ENCODE results near the gene PXK. TPM values are rescaled to one million over a fixed set of nuclear protein-coding genes. Genes with fewer than 3 reads are reported as not detected.
"Not testable (repeated sequence)": the region's sequence is repeated elsewhere in the genome, so short reads cannot be mapped to it uniquely, and the experiment has no call there.

PXK gene
- 10 to 100 TPM in 1 of 2 donors, 1 to 10 TPM in 1; 9.3 to 11.4 TPM for total RNA-seq

DNA sequence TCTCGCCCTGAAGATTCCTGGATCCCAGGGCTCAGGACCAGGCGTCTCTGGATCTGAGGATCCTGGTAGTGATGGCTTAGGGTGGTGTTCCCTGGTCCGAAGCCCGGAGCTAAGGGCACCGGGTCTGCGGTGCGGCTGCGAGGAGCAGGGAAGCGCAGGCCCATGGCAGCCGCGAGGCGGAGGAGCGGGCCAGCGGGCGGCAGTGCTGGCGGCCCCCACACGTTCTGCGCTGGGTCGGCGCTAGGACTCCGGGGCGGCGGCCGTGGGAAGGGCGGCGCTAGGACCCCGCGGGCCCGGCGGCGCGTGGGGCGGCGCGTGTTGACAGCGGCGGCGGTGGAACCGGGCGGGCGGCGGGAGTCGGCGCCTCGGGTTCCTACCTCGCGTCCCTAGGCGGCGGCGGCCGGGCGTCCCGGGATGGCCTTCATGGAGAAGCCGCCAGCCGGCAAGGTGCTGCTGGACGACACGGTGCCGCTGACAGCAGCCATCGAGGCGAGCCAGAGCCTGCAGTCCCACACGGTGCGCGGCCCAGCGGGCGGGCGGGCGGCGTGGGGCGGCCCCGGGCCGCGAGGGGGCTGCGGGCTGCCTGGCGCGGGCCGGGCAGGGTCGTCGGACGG is at the start of gene PXK:
PXK (plus strand) TSS at position 318 of the 614 bp plus-strand sequence; CDS start at position 415, 97 bp downstream.
- peak; percentile 83 for DNase-seq
- H3K4me1 ChIP-seq: no peaks in the 10 kb centered on the region
- TF ChIP-seq CTCF (IDR thresholded peaks at IDR 0.05): no peak
- peak within 1 kb of the TSS; percentile 76 to 78 for H3K9ac ChIP-seq (ENCODE audit: low read depth in 2 of 2, low read length in 2 of 2)
- peak within 1 kb of the TSS; percentile 76 for H3K4me3 ChIP-seq
- H3K9me3 ChIP-seq: no peaks in the 10 kb centered on the region
- intact Hi-C loops (cut with DNase I): loop anchor here (10.0 kb wide), 1 partner anchor 302 kb away; no protein-coding TSS in a partner anchor
- H3K27ac ChIP-seq: peak within 1 kb of the TSS; percentile 55
- no peaks in the 10 kb centered on the region for H3K36me3 ChIP-seq
- H3K27me3 ChIP-seq: no peaks in the 10 kb centered on the region

DNA sequence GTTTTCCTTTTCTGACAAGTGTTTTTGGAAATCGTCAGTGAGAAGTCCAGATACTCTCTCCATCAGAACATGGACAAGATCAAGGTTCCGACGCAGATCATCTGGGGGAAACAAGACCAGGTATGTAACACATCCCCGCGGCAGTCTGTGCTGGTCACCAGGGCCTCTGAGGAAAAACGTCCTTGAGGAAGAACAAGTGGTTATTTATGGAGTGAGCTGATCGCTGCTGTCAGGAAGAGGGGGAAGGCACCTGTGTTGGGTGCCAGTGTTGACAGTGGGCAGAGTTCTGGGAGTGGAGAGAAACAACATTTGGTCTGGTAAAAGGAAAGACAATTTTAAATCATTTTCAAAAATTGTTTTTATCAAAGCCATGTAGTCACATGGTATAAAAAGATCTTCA is 47.4 kb upstream of the PXK start:
- intact Hi-C loops (cut with DNase I): no loop called here
- Histone ChIP-seq H3K36me3 (no peaks in the 10 kb centered on the region), H3K27me3 (no peaks in the 10 kb centered on the region), H3K9ac (ENCODE audit: low read depth in 2 of 2, low read length in 2 of 2) (no peak overlapping the region), H3K4me3 (no peak overlapping the region), H3K27ac (no peak overlapping the region), H3K9me3 (no peaks in the 10 kb centered on the region), H3K4me1 (no peaks in the 10 kb centered on the region)
- no peak for DNase-seq
- no peak for TF ChIP-seq CTCF (IDR thresholded peaks at IDR 0.05)

DNA sequence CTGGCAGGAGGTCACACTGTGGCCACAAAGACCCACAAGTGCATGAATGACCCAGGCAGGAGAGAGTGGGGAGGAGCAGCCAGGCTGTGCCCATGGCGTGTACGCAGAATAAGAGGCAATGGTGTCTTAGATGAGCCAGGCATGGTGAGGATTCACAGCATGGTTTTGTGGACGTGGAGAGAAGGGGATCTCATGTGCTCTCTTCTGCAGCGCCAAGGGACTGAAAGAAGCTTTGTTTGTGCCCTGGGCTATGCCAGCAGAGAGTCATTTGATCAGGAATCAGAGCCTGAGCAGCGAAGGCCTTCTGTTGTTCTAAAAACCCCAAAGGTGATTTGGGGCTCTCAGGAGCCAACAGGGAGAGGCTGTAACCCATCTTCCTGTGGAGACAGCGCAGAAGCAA is 45.3 kb upstream of the PXK start:
- Histone ChIP-seq H3K27ac (no peak overlapping the region), H3K27me3 (no peaks in the 10 kb centered on the region), H3K9me3 (no peaks in the 10 kb centered on the region), H3K9ac (ENCODE audit: low read depth in 2 of 2, low read length in 2 of 2) (no peak overlapping the region), H3K36me3 (no peaks in the 10 kb centered on the region), H3K4me3 (no peak overlapping the region), H3K4me1 (no peaks in the 10 kb centered on the region)
- intact Hi-C loops (cut with DNase I): no loop called here
- no peak for TF ChIP-seq CTCF (IDR thresholded peaks at IDR 0.05)
- no peak for DNase-seq

GRCh38 chr3:58288011-58288728 is 44.5 kb upstream of the PXK start:
- H3K4me1 ChIP-seq: no peaks in the 10 kb centered on the region
- H3K9me3 ChIP-seq: no peaks in the 10 kb centered on the region
- TF ChIP-seq CTCF (IDR thresholded peaks at IDR 0.05): no peak
- no peaks in the 10 kb centered on the region for H3K27me3 ChIP-seq
- H3K36me3 ChIP-seq: no peaks in the 10 kb centered on the region
- intact Hi-C loops (cut with DNase I): no loop called here
- no peak overlapping the region for H3K4me3 ChIP-seq
- DNase-seq: no peak
- H3K9ac ChIP-seq (ENCODE audit: low read depth in 2 of 2, low read length in 2 of 2): no peak overlapping the region
- H3K27ac ChIP-seq: no peak overlapping the region

DNA sequence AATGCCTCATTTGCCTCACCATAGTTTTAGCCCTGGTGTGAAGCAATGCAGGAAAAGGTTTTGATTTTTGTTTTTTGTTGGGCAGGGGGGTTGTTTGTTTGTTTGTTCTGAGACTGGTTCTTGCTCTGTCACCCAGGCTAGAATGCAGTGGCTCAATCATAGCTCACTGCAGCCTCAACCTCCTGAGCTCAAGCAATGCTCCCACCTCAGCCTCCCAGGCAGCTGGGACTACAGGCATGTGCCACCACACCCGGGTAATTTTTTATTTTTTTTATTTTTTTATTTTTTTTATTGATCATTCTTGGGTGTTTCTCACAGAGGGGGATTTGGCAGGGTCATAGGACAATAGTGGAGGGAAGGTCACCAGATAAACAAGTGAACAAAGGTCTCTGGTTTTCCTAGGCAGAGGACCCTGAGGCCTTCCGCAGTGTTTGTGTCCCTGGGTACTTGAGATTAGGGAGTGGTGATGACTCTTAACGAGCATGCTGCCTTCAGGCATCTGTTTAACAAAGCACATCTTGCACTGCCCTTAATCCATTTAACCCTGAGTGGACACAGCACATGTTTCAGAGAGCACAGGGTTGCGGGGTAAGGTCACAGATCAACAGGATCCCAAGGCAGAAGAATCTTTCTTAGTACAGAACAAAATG is 43.6 kb upstream of the PXK start:
- H3K36me3 ChIP-seq; H3K27ac ChIP-seq; H3K4me3 ChIP-seq; H3K9me3 ChIP-seq; intact Hi-C loops (cut with DNase I); DNase-seq; H3K4me1 ChIP-seq; H3K9ac ChIP-seq (ENCODE audit: low read depth in 2 of 2, low read length in 2 of 2); H3K27me3 ChIP-seq: not testable (repeated sequence)

DNA sequence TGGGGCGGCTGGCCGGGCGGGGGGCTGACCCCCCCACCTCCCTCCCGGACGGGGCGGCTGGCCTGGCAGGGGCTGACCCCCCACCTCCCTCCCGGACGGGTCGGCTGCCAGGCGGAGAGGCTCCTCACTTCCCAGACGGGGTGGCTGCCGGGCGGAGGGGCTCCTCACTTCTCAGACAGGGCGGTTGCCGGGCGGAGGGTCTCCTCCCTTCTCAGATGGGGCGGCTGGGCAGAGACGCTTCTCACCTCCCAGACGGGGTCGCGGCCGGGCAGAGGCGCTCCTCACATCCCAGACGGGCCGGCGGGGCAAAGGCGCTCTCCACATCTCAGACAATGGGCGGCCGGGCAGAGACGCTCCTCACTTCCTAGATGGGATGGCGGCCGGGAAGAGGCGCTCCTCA is 42.2 kb upstream of the PXK start:
- H3K27me3 ChIP-seq; DNase-seq; H3K9me3 ChIP-seq; H3K27ac ChIP-seq; H3K4me1 ChIP-seq; intact Hi-C loops (cut with DNase I); H3K4me3 ChIP-seq; H3K36me3 ChIP-seq; H3K9ac ChIP-seq (ENCODE audit: low read depth in 2 of 2, low read length in 2 of 2): not testable (repeated sequence)
